HT1080 (cell line): ENCODE measurements around the gene SAP25. TPM values are rescaled to one million over a fixed set of nuclear protein-coding genes. Genes with fewer than 3 reads are reported as not detected.

Experiments
- DNase-seq: peaks from one replicate; pipeline ENCODE4 v3.0.0-alpha.2; 2015; ENCODE audit warnings: low read depth
- total RNA-seq: library from RNA; depleted of rRNA; stranded (reverse); fragments of >200 nt; shearing (Covaris generic); gene quantifications from 2 replicates; pipeline ENCODE4 v1.2.3, GENCODE V29; 2014

Gene SAP25
- total RNA-seq, 1 experiment from 2014 or later, result 1.6 TPM

- DNase-seq, result peak; percentile 48
These were observed 24.7 kb upstream of the SAP25 start for GRCh38 chr7:100598425-100598824.

- no peak for DNase-seq
These were observed 21.5 kb upstream of the SAP25 start for GRCh38 chr7:100595188-100595587.

GRCh38 chr7:100591596-100591995 is 17.9 kb upstream of the SAP25 start:
- DNase-seq, result no peak

GRCh38 chr7:100590077-100590737 is 16.5 kb upstream of the SAP25 start:
- no peak for DNase-seq

GRCh38 chr7:100589341-100589947 is 15.7 kb upstream of the SAP25 start:
- DNase-seq, result no peak

GRCh38 chr7:100588438-100588837 is 14.7 kb upstream of the SAP25 start:
- DNase-seq, result peak; percentile 34

GRCh38 chr7:100586266-100587025 is 12.7 kb upstream of the SAP25 start, which contains the start of gene FBXO24:
TSS of gene FBXO24 (plus strand) at chr7:100586328. CDS start at chr7:100586626, 298 bp downstream.
- DNase-seq, result peak; percentile 100

- no peak for DNase-seq
These were observed 12.0 kb upstream of the SAP25 start, which contains the start of gene LRCH4 for GRCh38 chr7:100585511-100586265. TSS of gene LRCH4 (minus strand) at chr7:100586129. CDS start at chr7:100586100, 29 bp downstream.

GRCh38 chr7:100584683-100585510 is 11.2 kb upstream of the SAP25 start:
- peak; percentile 72 for DNase-seq

- peak; percentile 27 for DNase-seq
These were observed 10.5 kb upstream of the SAP25 start for GRCh38 chr7:100584054-100584682.

- DNase-seq, result peak; percentile 93
These were observed 9.7 kb upstream of the SAP25 start for GRCh38 chr7:100583132-100584053.

GRCh38 chr7:100582650-100583049 is 8.9 kb upstream of the SAP25 start:
- no peak for DNase-seq

GRCh38 chr7:100582041-100582579 is 8.4 kb upstream of the SAP25 start:
- DNase-seq, result no peak

- no peak for DNase-seq
These were observed 7.0 kb upstream of the SAP25 start for GRCh38 chr7:100580466-100581283.

- DNase-seq, result no peak
These were observed 4.8 kb upstream of the SAP25 start for GRCh38 chr7:100578246-100579183.

GRCh38 chr7:100577507-100577906 is 3.8 kb upstream of the SAP25 start:
- no peak for DNase-seq

- DNase-seq, result no peak
These were observed 3.4 kb upstream of the SAP25 start for GRCh38 chr7:100577103-100577502.
